ENCODE data around the gene MISFA. TPM values are rescaled to one million over a fixed set of nuclear protein-coding genes. Genes with fewer than 3 reads are reported as not detected.

MISFA gene
- total RNA-seq, 4 donors from 2014 or later, result 0.30 to 2.9 TPM; not detected in 2

DNA sequence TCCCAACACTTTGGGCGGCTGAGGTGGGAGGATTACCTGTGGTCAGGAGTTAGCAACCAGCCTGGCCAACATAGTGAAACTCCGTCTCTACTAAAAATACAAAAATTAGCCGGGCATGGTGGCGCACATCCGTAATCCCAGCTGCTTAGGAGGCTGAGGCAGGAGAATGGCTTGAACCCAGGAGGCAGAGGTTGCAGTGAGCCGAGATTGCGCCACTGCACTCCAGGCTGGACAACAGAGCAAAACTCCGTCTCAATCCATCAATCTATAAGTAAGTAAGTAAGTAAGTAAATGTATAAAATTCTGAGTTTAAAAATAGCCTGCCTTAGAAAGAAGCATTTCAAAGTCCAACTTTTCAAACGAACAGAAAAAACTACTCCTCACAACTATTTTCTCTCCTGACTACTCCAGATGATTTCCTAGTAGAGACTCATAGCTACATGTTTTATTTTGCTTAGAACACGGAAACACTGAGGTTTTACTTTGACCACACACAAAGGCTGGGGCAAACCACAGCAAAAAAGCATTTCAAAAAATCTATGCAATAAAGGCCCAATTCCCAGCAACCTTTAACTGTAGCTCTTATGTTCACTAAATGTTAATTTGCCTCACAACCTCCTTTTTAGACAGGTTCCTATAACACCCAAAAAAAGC, 18.2 kb downstream of the MISFA start:
- no peaks in the 10 kb centered on the region for H3K27me3 ChIP-seq
- no peaks in the 10 kb centered on the region for H3K9me3 ChIP-seq
- H3K27ac ChIP-seq, result peak overlapping the region in 2 of 4 donors; percentile 4 to 31
- peaks cover 0 to 26% (median 20%) of the 10 kb centered on the region in 3 donors for H3K36me3 ChIP-seq
- TF ChIP-seq POLR2A (IDR thresholded peaks at IDR 0.05), result no peak
- TF ChIP-seq, protein P1, sequence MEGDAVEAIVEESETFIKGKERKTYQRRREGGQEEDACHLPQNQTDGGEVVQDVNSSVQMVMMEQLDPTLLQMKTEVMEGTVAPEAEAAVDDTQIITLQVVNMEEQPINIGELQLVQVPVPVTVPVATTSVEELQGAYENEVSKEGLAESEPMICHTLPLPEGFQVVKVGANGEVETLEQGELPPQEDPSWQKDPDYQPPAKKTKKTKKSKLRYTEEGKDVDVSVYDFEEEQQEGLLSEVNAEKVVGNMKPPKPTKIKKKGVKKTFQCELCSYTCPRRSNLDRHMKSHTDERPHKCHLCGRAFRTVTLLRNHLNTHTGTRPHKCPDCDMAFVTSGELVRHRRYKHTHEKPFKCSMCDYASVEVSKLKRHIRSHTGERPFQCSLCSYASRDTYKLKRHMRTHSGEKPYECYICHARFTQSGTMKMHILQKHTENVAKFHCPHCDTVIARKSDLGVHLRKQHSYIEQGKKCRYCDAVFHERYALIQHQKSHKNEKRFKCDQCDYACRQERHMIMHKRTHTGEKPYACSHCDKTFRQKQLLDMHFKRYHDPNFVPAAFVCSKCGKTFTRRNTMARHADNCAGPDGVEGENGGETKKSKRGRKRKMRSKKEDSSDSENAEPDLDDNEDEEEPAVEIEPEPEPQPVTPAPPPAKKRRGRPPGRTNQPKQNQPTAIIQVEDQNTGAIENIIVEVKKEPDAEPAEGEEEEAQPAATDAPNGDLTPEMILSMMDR (IDR thresholded peaks at IDR 0.05), result no peak
- no peak for TF ChIP-seq EP300 (IDR thresholded peaks at IDR 0.05)
- DNase-seq (ENCODE audit: low spot score in 2 of 2), result no peak
- WGBS, 2 donors, result 69 to 72% methylated on average over 10 of the region's 10 CpGs
- no peak overlapping the region for H3K4me3 ChIP-seq
- peaks cover 0 to 31% (median 10%) of the 10 kb centered on the region in 4 donors for H3K4me1 ChIP-seq

DNA sequence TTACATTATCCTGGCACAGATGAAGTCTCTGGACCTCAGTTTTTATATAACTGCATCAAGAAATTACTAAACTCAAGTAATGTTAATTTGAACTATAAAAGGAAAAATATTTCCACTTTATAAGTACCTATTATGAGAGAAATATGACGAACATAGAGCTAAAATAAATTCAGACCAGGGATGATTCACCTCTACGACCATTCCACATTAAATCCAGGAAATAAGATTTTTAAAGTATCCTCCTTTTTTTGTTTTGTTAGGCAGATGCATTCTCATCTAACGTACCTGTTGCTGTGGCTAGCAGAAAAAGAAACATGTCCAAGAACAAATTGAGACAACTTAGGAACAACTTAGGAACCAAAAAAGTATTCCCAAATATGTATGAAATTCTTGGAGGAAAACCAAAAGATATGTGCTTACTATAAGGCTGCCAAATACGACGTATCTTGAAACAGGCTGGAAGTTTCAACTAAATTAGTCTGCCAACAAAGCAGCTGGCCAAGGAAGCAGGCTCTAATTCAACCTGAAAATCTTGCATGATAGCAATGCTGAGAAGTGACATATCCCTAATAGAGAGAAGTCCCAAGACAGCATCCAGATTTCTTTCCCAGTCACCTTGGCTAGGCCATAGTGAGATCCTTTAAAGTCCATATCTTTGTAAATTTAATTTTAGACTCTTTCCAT, 18.9 kb downstream of the MISFA start:
- 31 to 35% methylated on average over 5 of the region's 5 CpGs for WGBS, 2 donors
- peak overlapping the region in 2 of 4 donors; percentile 8 to 31 for H3K27ac ChIP-seq
- peaks cover 0 to 31% (median 10%) of the 10 kb centered on the region in 4 donors for H3K4me1 ChIP-seq
- TF ChIP-seq EP300 (IDR thresholded peaks at IDR 0.05) (no peak), POLR2A (IDR thresholded peaks at IDR 0.05) (no peak)
- TF ChIP-seq, protein P1 (IDR thresholded peaks at IDR 0.05), result no peak
- H3K4me3 ChIP-seq, result no peak overlapping the region
- H3K27me3 ChIP-seq, result no peaks in the 10 kb centered on the region
- H3K9me3 ChIP-seq, result no peaks in the 10 kb centered on the region
- DNase-seq (ENCODE audit: low spot score in 2 of 2), result no peak
- H3K36me3 ChIP-seq, result peaks cover 0 to 25% (median 17%) of the 10 kb centered on the region in 3 donors

DNA sequence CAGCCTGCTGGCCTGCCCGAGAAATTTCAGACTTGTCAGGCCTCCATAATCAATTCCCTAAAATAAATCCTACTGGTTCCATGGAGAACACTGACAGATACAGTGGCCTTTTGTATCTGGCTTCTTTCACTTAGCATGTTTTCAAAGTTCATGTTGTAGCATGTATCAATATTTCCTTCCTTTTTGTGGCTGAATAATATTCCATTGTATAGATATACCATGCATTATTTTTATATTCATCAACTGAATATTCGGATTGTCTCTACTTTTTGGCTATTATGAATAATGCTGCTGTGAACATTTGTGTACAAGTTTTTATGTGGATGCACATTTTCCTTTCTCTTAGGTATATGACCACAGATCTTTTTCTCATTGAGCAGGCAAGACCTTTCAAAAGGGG, 24.1 kb downstream of the MISFA start:
- Histone ChIP-seq H3K36me3 (no peaks in the 10 kb centered on the region), H3K9me3 (no peaks in the 10 kb centered on the region), H3K27me3 (no peaks in the 10 kb centered on the region), H3K27ac (no peak overlapping the region), H3K4me1 (peaks cover 0 to 32% (median 4%) of the 10 kb centered on the region in 4 donors), H3K4me3 (no peak overlapping the region)
- TF ChIP-seq, protein P1 (IDR thresholded peaks at IDR 0.05), result no peak
- TF ChIP-seq EP300 (IDR thresholded peaks at IDR 0.05) (no peak), POLR2A (IDR thresholded peaks at IDR 0.05) (no peak)
- WGBS, 2 donors, result 97 to 100% methylated on average over 2 of the region's 2 CpGs
- DNase-seq (ENCODE audit: low spot score in 2 of 2), result no peak

DNA sequence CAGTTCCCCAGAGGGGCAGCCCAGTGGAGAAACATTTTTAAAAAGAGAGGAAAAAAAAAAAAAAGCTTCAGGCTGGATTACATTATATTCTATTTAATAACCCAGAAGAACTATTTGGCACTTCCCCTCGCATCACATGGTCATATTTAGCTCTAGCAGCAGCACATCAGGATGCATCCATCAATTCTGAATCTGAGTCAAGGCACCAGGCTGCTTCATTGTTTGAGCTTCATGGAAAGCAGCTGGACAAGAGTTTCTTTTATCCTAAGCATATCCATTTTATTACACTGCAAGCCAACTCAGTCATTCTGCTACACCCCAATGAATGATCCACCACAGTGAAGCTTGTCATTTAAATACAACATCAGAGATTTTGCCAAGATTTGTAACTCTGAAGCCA, 24.6 kb downstream of the MISFA start:
- no peak for DNase-seq (ENCODE audit: low spot score in 2 of 2)
- H3K9me3 ChIP-seq, result no peaks in the 10 kb centered on the region
- 47 to 53% methylated on average over 1 of the region's 1 CpG for WGBS, 2 donors
- no peaks in the 10 kb centered on the region for H3K27me3 ChIP-seq
- no peaks in the 10 kb centered on the region for H3K36me3 ChIP-seq
- no peak overlapping the region for H3K4me3 ChIP-seq
- TF ChIP-seq EP300 (IDR thresholded peaks at IDR 0.05) (no peak), POLR2A (IDR thresholded peaks at IDR 0.05) (no peak)
- TF ChIP-seq, protein P1 (IDR thresholded peaks at IDR 0.05), result no peak
- H3K27ac ChIP-seq, result no peak overlapping the region
- H3K4me1 ChIP-seq, result peaks cover 0 to 32% (median under 1%) of the 10 kb centered on the region in 4 donors

DNA sequence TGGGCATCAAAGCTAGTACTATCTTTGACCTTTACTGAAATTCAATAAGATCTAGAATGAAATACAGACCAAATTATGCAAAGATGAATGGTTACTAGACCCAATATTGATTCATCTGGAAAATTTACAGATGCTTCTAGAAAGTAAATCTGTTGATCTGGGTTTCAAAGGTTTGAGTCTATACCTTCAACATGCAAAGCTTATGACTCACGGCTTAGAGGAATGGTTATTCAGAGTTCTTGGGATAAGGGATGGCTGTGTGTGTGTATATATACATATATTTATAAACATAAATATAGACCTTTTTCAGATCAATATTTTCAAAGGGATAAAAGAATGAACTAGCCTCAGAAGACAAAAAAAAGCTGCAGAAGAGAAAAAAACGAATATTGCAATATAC, 33.3 kb downstream of the MISFA start:
- H3K4me3 ChIP-seq, result peak overlapping the region in 1 of 4 donors; percentile 93
- DNase-seq (ENCODE audit: low spot score in 2 of 2), result no peak
- TF ChIP-seq EP300 (IDR thresholded peaks at IDR 0.05), result no peak
- TF ChIP-seq, protein P1 (IDR thresholded peaks at IDR 0.05), result no peak
- TF ChIP-seq POLR2A (IDR thresholded peaks at IDR 0.05), result no peak
- no peak overlapping the region for H3K27ac ChIP-seq
- no peaks in the 10 kb centered on the region for H3K27me3 ChIP-seq
- H3K36me3 ChIP-seq, result no peaks in the 10 kb centered on the region
- H3K9me3 ChIP-seq, result no peaks in the 10 kb centered on the region
- 49 to 50% methylated on average over 2 of the region's 2 CpGs for WGBS, 2 donors
- H3K4me1 ChIP-seq, result peaks cover 0 to 39% (median 7%) of the 10 kb centered on the region in 4 donors
